Endometrium (tissue), 2 donors: ENCODE measurements around the gene MYLK3.
A peak's percentile ranks its signal among the peaks of the same experiment; 100 is the strongest.
"Not testable (repeated sequence)": the region's sequence is repeated elsewhere in the genome, so short reads cannot be mapped to it uniquely, and the experiment has no call there.

ENCODE experiments used
- FAIRE-seq: peaks from 2 replicates; lab custom pipeline; 2012; peaks lifted over from hg19 to GRCh38; lab: Jason Lieb, UNC
- donor health status: control.
- donor health status: control.

The MYLK3 gene

GRCh38 chr16:46689365-46690280 lies 58.5 kb downstream of the MYLK3 start, which contains the start of gene ORC6:
Gene ORC6 (plus strand): TSS chr16:46689659. CDS start chr16:46689706, 47 bp downstream.
- peak; percentile 26 for FAIRE-seq

GRCh38 chr16:46688654-46689364 lies 59.3 kb downstream of the MYLK3 start, which contains the start of gene VPS35:
Gene VPS35 (minus strand): TSS chr16:46689178. CDS start chr16:46689133, 45 bp downstream.
- peak; percentile 21 for FAIRE-seq

- no peak for FAIRE-seq
Measured at GRCh38 chr16:46688101-46688653, 60.0 kb downstream of the MYLK3 start.

GRCh38 chr16:46687486-46687885 lies 60.7 kb downstream of the MYLK3 start:
- no peak for FAIRE-seq

- no peak for FAIRE-seq
Measured at GRCh38 chr16:46686815-46687473, 61.2 kb downstream of the MYLK3 start.

- not testable (repeated sequence) for FAIRE-seq
Measured at GRCh38 chr16:46681867-46682266, 66.3 kb downstream of the MYLK3 start.

- not testable (repeated sequence) for FAIRE-seq
Measured at GRCh38 chr16:46677943-46678342, 70.2 kb downstream of the MYLK3 start.

GRCh38 chr16:46673320-46674013 lies 74.7 kb downstream of the MYLK3 start:
- no peak for FAIRE-seq

GRCh38 chr16:46662123-46662522 lies 86.0 kb downstream of the MYLK3 start:
- no peak for FAIRE-seq

GRCh38 chr16:46658925-46659324 lies 89.2 kb downstream of the MYLK3 start:
- no peak for FAIRE-seq
